ENCODE results near the gene CACNA1G.

DNA sequence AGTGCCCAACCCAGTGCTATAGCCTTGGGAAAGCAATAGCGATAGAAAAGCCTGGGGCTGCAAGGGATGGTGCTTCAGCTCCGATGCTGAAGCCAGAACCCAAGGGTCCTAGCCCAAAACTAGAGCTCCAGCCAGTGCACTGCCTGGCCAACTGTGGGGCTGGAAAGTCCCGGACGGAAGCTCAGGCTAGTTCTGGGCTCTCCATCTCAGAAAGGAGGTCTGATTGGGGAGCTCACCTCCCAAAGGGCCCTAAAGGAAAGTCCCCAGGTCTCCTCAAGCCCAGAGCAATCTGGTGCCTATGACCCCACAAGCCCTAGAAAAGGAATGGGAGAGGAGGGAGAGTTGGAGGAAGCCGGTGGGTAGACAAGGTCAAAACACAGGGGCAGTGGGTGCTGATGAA, 72.1 kb downstream of the CACNA1G start:
- TF ChIP-seq, protein P1, sequence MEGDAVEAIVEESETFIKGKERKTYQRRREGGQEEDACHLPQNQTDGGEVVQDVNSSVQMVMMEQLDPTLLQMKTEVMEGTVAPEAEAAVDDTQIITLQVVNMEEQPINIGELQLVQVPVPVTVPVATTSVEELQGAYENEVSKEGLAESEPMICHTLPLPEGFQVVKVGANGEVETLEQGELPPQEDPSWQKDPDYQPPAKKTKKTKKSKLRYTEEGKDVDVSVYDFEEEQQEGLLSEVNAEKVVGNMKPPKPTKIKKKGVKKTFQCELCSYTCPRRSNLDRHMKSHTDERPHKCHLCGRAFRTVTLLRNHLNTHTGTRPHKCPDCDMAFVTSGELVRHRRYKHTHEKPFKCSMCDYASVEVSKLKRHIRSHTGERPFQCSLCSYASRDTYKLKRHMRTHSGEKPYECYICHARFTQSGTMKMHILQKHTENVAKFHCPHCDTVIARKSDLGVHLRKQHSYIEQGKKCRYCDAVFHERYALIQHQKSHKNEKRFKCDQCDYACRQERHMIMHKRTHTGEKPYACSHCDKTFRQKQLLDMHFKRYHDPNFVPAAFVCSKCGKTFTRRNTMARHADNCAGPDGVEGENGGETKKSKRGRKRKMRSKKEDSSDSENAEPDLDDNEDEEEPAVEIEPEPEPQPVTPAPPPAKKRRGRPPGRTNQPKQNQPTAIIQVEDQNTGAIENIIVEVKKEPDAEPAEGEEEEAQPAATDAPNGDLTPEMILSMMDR (IDR thresholded peaks at IDR 0.05; ENCODE audit: low read length): no peak
- no peak for TF ChIP-seq EZH2 (IDR thresholded peaks at IDR 0.05; ENCODE audit: borderline replicate concordance, low read length)
